ENCODE results near the gene ETS2.
A peak's percentile ranks its signal among the peaks of the same experiment; 100 is the strongest.

The ETS2 gene

DNA sequence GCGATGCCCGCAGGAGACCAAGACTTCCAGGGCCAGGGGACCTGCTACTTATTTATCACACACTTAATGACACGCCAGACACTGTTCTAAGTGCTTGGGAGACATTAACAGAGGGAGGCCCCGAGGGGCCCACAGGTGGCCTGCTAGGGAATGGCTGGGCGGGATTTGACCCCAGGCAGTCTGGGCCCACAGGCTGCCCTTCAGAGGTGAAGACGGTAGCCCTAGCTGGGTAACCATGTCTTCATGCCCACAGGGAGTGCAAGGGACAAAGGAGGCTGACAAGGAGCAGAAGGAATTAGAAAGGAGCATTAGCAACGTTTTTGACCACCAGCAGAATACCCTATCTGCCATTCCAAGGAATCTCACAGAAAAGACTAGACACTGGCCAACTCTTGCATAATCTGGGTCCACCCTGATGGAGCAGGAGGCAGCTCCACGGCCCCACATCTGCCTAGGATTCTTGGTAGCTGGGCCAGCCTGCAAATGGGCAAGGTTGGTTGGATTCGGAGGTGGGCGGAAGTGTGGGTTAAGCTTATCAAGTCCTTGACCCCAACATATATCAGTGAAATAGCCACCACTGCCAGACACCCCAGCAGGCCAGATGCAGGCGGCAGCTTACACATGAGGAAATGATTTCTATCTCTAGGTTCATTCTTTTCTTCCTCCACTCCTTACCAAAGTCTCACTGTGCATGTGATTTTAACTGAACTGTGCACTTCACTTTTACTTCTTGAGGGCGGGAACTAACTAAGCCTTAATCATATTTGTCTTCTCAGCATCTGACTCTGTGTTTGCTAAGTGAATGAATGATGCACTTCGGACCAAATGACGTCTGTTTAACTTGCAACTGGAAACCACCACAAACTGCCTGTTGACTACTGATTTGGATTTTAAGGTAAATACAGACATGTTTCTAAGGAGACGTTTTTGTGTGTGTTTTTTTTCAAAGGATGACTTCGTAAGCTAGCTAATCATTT lies 3.4 kb upstream of the ETS2 start:
- no peak for DNase-seq

DNA sequence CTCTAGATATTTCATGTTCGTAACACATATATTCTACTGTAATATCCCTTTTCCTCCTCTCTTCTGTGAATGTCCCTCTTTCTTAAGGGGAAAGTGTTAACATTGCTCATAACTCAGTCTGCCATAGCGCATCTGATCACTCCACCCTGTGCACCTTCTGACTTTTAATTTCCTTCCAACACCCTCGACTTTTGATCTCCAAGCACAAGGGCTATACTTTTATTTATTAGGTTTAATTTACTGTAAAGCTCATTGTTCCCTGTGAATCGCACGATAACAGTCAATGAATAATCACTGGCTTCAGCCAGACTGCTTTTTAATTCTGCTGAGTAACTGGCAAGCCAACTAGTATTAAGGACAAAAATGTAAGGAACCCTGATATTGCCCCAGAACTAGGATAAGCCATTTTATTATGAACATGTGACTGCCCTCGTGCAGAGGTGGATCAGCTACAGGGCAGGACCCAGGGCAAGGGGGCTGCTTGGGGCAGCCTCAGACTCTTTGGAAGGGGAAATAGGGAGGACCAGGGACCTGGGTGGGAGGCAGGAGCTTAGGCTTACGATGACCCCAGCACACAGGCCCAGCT lies 2.6 kb upstream of the ETS2 start:
- no peak for DNase-seq

DNA sequence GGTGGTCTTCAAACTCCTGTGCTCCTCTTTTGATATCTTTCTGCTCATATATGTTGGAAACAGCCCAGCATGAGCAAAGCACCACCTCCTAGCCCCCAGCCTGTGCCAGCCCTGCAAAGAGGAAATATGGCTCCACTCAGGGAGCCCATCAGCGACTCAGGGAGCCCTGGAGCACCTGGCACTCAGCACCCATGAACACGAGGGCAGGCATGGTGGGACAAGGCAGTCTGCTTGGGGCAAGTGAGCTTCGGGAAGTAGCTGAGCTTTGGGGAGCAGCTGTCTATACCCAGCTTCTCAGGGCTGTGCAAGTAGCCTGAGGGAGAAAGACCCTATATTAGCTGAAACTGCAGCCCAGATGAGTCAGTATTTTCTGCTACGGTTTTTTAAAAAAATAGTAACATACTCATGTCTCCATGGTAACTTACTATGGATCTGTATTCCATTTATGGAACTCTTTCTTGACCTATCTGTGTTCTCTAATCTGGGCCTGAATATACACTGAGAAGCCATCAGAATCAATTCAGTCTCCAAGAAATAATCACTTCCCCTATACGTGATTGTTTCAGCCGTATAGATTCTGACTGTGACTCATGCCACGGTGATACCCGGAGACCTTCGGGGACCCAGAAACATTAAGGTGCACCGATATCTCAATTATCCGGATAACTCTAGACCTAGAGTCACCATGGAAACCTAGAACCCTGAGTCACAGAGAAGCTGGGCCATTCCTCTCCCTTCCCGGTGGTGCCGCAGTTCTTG lies 1.5 kb upstream of the ETS2 start:
- DNase-seq: no peak

DNA sequence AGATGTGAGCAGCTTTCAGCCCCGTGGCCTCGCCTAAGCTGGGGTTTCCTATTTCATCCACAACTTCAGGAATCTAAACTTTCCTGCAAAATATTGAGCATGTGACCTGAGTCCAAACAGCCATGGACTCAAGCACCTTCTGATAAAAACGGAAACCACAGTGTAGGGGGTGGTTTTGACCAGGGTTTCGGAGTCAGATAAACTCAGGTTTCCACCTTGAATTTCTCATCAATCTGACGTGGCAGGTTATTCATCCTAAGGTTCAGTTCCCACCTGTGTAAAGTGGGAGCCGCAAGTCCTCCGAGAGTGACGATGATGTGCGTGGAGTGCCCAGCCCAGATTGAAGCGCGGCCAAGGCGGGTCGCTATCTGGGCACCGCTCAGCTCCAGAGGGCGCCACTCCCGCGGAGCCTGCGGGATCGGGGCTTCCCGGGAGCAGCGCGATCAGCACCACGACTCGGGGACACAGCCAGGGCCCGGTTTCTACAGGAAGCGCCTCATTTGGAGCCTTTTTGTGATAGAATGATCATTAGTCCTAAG lies 871 bp upstream of the ETS2 start:
- DNase-seq: peak; percentile 60

DNA sequence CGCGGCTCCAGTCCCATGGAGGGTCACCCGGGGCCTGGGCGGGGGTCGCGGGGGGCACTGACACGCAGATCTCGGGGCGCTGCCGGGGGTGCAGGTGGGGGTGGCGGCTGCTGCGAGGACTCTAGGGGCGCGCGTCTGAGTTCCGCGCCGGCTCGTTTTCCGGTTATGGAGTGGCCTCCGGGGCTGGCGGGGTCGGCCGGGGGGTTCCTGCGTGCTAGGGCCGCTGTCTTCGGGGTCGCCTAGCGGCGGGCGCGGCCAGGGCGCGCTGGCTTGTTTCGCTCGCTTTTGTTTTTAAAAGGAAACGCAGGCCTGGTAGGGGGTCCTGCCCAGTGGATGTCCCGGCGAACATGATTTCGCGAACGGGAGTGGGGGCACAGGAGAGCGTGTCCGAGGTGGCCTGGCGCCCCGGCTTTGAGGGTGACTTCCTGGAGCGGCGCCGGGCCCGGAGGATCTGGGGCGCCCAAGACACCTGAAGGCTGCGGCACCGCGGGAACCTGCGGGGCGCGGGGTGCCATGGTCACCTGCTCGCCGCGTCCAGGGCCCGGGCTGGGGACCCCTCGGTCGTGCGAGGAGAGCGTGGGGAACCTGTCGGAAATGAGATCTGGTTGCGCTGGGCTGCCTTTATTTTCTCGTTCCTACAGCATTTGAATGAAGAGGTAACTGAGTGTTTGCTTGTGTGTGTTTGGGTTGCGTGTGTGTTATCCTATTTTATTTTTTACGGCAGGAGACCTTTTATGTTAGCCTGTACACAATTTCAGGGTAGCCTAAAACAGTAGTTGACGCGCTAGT lies 618 bp downstream of the ETS2 start:
- DNase-seq: no peak

DNA sequence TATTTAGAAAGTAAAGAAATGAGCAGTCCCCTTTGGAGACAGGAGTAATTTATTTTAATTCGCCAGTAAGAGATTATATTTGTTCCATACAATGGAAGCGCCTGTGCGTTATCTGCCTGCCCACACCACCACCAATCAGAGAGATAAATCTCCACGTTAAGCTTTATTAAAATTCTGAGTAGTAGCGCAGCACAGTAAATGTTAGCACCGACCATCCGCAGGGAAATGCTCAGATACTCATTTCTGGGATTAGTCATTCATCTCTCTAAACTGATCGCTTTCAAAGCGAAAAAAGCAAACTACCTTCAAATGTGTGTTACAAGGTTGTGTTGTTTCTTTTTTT lies 1.2 kb downstream of the ETS2 start:
- DNase-seq: no peak

DNA sequence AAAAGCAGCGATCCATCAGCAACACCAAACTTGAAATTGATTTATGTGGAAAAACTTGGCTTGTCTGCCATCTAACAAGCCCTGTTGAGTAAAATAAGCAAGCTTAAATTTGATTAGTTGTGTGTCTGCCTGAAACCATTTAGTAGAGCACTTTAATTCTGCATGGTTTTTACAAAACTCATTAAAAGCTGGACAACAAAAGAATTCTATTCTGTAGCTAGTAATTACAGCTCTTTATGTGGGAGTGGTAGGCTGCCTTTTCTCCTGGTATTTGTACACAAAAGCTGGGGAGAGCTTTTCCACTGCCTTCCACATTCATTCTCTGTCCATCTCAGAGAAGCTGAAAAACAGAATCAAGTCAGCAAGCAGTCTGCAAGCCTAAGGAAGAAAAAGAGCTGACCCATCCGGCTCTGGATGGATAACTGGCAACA lies 1.7 kb downstream of the ETS2 start:
- no peak for DNase-seq

DNA sequence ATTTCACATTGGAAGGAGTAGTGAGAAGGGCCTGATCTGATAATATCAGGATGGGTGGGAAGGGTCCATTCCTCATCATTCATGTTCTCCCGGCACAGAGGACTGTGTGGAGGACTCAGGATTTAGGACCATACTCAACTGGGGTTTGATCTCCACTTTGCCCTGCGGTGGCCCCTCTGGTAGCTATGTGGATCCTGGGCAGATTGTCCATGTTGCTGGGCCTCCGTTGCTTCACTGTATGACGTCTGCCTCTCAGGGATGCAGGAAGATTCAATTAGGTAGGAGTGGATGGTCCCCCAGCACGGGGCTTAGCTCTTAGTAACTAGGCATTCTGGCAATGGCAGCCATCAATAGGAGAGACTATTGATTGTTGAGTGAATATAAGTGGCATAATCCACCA lies 2.3 kb downstream of the ETS2 start:
- DNase-seq: no peak

DNA sequence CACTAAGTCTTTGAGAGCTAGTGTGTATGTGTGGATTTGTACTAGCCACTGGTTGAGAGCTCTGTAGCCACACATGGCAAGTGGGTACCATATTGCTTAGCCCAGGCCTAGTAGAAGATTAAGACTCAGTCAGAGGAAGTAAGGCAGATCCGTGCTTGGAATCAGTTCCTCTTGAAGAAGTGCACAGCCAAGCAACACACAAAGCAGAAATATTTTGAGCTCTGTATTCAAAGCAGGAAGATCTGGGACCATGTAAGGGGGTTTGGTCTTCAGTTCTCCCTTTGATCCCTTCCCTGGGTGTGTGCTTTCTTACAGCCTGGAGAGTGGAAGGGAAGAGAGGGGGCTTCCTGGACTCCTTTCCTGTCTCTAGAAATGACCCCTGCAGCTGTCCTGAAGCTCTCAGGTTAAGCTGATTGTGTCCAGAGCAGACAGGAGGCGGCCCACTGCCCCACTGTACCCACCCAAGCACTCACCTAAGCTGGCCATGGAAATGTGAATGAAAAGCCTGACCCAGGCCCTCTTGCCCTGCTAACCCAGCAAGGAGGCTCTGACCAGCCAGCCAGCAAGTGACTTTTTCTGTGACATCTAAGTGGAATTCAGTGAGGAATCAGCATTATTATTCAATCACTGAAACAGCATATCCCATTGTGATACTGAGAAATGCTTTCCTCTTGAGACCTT lies 3.6 kb downstream of the ETS2 start:
- DNase-seq: no peak

DNA sequence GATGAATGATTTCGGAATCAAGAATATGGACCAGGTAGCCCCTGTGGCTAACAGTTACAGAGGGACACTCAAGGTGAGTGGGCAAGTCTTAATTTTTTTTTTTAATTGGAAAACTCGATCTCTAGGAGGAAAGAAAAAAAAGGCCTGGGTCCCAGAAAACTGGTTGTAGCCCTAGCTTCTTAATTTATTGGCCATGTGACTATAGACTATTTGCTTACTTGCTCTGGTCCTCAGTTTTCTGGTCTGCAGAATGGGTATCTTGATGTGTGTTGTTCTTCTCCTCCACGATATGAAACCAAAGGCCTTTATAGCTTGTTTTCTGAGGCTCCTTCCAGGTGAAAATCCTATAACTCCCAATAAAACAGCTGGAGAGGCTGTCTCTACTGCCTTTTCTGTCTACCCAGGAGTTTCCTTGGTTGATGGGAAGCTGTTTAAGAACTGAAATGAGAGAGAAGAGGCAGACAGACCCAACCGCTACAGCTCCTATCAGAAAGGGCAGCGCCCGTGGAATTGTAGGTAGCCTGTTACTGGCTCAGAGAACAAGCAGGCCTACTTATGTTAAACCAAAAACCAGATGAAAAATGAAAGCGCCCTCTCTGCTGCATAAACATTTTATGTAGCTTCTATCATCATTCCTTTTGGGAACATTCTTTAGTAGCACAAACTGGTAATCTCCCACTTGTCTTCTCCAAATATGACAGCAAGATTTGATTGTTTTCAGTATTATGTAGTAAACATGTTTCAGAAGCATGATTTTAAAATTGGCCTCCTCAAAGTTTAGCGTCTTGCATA lies 4.5 kb downstream of the ETS2 start:
- DNase-seq: no peak

DNA sequence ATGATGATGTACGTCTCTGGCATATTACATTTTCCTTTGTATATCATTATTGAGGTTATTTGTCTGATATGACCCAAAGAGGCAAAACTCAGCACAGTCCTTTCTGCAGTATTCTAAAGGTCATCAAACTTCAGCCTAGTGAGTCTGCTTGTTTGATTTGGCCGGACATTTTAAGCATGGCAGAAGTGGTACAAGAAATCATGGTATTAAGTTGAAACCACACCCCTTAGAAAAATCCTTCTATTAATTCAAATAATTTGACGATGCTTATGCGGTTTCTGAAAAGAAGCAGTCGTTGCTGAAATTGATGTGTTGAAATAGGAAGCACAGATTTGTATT lies 5.1 kb downstream of the ETS2 start:
- DNase-seq: no peak

DNA sequence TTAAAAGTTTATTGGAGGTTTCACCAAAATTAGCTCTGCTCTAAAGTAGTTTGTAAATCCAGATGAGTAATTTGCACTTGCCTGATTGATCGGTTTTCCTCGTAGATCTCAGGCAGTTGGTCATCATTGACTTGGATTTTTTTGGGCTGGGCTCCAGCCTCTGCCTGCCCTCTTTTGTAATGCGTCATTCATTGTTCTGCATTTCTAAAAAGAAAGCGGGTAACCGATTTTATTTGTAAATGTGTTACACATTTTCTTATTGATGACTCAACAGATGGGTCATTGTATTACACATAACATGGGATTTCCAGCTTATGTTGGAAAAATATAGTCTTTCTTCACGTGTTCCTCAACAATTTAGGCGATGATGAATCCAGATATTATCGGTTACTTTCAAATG lies 5.5 kb downstream of the ETS2 start:
- no peak for DNase-seq

DNA sequence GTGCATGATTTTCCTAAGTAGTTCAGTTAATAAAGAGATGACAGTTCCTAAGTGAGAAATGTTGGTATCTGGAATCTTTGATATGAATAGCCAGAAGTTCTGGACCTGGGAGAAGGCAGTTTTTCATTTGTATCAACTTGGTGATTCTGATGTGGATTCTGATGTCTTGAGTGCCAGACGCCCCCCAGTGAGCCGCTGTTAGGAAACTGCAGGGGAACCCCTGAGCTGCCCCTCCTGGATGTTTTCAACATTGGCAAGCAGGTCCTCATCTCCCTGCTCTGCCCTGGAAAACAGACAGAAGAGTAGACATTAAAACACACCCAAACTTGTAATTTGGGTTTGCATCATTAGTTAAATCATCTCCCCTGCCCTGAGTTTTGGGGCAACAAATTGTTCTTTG lies 7.4 kb downstream of the ETS2 start:
- no peak for DNase-seq

DNA sequence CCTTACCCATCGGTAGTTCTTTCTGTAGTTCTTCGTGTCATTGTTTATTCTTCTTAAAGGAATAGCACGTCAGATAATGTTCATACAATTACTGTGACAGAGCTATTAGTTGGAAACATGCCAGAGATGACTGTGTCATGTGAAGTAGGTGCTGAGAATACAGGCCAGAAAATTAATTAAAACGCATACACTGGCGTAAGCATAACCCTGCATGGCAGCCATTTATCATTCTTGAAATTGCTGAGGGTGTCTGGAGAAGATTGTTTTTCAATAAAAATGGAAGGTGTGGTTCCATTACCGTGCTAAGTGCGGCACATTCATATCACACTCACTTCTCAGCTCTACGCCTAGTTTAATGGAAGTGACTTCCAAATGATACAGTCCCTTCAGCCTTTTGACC lies 7.8 kb downstream of the ETS2 start:
- DNase-seq: no peak

DNA sequence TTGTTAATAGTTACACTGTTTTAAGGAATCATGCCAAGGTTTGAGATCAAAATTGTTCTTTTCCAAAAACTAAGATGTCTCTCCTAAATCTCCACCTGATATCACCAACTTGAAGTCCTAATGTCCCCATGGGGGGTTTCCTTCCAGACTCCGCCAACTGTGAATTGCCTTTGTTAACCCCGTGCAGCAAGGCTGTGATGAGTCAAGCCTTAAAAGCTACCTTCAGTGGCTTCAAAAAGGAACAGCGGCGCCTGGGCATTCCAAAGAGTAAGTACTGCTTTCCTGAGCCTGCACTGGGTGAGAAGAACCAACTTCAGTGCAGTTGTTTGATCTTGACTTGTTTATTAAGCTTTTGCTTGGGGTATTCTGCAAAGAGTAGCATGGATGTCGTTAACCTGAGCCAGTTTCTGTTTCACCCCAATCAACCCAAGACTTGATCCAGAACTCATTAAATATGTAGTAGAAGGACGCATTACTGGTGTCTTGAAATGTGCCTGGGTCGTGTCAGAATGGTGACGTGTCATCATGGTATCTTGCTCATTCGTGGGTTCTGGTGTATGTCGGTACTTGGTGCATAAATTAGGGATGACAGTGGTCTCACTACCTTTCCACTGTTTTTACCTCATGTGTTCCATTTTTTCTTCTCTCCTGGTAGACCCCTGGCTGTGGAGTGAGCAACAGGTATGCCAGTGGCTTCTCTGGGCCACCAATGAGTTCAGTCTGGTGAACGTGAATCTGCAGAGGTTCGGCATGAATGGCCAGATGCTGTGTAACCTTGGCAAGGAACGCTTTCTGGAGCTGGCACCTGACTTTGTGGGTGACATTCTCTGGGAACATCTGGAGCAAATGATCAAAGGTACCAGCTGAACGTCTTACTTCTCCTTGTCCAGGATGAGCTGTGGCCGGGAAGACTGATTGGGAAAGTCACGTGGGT lies 8.7 kb downstream of the ETS2 start:
- DNase-seq: no peak

DNA sequence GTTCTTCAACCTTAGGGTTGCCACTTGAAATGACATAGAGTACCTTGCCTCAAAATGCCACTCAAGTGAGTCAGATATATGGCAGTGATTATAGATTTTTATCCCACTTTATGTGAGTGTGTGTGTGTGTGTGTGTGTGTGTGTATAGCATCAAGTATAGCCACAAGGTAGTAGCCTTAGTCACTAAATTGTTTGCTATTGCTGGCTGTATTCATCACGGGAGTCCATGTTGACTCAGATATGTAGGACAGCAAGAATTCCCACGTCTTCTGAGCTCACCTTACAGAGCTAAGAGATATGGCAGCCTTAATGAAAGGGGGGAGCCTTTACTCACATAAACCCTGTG lies 9.3 kb downstream of the ETS2 start:
- no peak for DNase-seq

DNA sequence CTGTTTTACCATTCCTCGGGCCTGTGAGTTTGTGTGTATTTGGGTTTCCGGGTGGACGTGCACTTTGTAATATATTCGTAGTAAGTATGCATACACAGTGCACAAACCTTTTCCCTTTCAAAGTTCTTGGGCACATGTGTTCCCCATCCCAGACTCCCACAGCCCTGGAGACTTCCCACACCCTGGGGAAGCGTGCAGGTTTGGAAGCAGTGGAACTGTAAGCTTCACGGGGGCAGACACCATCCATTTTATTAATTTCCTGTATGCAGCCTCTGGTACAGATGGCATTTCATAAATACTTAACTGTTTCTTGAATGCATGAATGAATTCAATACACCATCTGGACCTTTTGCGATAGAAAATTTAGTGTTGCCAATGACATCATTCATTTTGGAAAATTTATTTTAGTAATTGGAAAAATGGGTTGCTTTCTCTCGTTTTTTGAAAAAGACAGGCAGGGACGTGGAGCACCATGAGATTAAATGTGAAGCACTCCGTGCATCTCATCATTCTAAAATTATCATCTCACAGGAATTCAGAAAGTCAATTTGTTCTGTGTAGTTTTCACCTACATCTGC lies 10.8 kb downstream of the ETS2 start:
- no peak for DNase-seq

DNA sequence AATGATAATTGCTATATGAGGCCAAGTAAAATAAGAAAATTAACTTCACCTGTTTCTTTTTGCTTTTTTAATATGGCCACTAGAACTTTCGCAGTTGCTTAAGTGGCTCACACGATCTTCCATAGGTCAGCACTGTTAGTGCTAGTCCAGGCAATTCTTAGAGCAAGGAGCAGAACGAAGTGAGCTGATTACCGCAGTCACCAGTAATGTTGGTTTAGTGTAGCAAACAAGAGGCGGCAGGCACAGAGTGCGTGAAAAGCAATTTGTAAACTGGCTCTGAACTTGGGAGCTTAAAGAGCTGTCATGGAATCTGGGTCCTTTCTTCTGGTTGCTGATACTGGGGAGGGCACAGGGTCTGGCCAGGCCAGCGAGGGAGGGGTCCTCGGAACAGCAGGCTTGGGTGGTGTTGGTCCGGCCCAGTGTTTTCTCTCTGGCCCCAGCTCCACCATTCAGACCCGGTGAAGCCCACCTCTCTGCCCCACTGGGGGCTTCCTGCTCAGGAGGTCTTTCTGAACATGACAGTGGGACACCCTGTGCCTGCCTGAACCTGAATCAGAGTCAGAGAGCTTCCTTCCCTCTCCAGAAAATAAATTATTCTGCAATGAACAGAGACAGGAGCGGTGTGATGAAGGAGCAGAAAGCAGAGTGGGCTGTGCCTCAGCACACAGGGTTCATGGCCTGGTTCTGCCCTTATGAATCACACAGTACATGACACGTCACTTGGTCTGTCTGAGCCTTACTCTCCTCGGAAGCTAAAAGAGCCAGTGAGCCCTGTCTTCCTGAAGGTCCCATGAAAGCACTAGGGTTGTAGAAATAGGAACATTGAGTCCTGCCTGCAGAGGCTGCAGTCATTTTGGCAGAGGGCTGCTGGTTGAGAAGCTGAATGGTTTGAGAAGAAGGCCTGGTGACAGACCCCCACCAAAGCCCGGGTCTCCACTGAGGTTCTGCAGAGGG lies 11.9 kb downstream of the ETS2 start:
- DNase-seq: no peak

DNA sequence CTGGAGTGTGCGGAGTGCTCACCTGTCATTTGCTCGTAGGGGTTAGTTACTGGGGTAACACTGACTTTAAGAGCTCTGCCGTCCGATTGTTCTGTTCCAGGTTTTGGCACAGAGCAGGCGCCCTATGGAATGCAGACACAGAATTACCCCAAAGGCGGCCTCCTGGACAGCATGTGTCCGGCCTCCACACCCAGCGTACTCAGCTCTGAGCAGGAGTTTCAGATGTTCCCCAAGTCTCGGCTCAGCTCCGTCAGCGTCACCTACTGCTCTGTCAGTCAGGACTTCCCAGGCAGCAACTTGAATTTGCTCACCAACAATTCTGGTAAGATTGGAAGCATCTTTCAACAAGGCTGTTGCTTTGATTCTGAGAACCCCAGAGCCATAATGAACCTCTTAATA lies 12.6 kb downstream of the ETS2 start:
- DNase-seq: no peak

All from NCI-H2107 (cell line).